NCI-H146 treated with DMSO at 0.1 percent for 48 hours (cell line): Measurements from ENCODE around the gene SON.
A peak's percentile ranks its signal among the peaks of the same experiment; 100 is the strongest.
"Not testable (repeated sequence)": the region's sequence is repeated elsewhere in the genome, so short reads cannot be mapped to it uniquely, and the experiment has no call there.

Experiments used
- DNase-seq: peaks from one replicate; lab custom pipeline; 2025; ENCODE audit not compliant: unreplicated experiment; lab: John Stamatoyannopoulos, UW

SON gene, protein sequence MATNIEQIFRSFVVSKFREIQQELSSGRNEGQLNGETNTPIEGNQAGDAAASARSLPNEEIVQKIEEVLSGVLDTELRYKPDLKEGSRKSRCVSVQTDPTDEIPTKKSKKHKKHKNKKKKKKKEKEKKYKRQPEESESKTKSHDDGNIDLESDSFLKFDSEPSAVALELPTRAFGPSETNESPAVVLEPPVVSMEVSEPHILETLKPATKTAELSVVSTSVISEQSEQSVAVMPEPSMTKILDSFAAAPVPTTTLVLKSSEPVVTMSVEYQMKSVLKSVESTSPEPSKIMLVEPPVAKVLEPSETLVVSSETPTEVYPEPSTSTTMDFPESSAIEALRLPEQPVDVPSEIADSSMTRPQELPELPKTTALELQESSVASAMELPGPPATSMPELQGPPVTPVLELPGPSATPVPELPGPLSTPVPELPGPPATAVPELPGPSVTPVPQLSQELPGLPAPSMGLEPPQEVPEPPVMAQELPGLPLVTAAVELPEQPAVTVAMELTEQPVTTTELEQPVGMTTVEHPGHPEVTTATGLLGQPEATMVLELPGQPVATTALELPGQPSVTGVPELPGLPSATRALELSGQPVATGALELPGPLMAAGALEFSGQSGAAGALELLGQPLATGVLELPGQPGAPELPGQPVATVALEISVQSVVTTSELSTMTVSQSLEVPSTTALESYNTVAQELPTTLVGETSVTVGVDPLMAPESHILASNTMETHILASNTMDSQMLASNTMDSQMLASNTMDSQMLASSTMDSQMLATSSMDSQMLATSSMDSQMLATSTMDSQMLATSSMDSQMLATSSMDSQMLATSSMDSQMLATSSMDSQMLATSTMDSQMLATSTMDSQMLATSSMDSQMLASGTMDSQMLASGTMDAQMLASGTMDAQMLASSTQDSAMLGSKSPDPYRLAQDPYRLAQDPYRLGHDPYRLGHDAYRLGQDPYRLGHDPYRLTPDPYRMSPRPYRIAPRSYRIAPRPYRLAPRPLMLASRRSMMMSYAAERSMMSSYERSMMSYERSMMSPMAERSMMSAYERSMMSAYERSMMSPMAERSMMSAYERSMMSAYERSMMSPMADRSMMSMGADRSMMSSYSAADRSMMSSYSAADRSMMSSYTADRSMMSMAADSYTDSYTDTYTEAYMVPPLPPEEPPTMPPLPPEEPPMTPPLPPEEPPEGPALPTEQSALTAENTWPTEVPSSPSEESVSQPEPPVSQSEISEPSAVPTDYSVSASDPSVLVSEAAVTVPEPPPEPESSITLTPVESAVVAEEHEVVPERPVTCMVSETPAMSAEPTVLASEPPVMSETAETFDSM (N-terminal part only)

DNA sequence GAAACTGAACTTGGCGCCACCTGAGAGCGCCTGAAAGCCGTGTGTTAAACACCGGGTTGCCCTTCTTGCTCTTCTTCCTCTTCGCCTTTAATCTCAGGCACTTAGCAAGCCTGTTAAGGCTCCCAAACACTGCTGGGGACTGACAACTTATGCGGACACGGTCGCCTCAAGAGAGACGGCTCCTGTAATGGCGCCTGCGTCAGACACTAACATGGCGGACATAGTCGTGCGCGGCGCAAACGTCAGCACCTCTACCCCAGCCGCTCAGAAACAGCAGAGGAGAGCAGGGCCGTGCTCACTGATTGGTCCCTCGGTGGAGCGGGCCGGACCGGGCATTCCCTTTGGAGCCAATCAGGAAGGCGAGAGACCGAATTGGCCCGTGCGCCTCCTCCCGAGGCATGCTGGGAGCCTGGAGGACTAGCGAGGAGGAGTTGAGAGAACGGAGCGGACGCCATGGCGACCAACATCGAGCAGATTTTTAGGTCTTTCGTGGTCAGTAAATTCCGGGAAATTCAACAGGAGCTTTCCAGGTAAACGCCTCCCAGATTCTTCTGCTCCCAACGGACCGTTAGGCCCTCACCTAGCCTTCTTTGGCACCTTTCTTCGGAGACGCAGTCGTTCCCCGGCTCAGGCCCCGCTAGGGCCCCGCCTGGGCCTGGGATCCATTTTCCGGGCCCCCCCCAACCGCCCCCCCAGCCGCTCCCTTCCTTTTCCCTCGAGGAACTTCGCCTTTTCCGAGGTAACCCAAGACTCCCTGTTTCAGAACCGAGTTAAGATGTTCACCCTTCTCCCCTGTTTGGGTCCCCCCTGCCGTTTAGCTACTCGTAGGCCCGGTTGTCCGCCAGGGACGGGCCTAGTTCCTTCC lies at the start of gene SON:
Gene SON, plus strand, starts transcription at position 399 of the 865 bp plus-strand sequence. Its CDS starts 55 bp downstream, at position 454.
- DNase-seq = peak; percentile 90

DNA sequence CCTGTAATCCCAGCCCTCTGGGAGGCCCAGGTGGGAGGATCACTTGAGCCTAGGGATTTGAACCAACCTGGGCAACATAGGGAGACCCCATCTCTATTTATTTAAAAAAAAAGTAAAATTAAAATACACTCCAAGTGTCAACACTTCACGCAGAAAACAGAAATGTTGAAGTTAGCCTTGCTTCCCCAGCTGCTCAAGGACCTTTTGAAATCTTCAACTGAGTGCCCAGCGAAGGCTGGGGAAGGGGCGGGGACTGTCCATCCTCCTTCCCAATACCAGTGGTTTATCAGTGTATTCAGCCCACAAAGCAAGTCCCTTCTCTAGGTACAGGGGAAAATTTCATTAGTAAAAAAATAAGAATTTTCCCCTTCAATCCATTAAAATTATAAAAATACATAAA lies 49.1 kb upstream of the SON start:
- no peak for DNase-seq

DNA sequence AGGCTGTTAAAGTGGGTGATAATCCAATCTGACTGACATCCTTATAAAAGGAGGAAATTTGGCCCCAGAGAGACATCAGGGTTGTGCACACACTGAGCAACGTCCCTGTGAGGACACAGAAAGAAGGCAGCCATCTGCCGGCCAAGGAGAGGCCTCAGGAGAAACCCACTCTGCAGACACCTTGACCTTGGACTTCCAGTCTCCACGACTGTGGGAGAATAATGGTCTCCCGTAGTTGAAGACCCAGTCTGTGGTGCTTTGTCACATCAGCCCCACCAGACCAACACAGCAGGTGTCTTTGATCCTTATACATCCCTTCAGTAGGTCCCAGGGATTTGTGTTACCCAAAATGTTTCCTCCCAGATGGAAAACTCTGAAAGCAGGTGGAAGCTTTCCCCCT lies 47.1 kb upstream of the SON start:
- no peak for DNase-seq

DNA sequence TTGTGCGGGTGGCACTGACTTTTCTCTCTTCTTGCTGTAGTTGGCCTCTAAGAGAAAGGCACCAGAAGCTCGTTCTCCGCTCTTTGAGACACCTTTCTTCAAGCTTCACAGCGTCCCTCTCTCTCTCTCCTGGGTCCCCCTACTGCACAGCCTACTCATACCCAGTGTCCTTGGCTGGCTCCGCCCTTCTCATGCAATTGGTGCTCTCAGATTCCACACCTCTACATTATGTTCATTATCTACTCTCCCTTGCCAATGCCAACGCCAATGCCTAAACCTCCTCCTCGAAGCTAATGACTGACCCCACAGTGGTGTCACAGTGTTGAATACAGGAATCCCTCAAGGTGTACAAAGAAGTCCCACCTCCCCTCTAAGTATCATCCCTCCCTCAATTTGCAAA lies 46.5 kb upstream of the SON start:
- no peak for DNase-seq

DNA sequence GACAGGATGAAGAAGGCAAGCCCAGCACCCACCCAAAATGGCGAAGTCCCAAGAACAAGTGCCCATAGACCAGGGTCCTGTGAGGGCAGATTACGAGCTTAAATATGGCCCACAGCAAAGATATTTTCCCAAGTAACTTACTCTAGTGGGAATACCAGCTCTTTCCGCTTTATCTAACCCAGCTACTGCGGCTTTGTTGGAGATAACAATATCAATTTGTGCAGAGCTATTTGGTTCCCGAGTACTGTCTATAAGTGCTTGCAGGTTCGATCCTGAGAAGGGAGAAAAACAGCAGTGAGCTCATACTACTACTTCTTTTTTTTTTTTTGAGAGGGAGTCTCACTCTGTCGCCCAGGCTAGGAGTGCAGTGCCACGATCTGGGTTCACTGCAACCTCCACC lies 37.0 kb upstream of the SON start:
- no peak for DNase-seq

DNA sequence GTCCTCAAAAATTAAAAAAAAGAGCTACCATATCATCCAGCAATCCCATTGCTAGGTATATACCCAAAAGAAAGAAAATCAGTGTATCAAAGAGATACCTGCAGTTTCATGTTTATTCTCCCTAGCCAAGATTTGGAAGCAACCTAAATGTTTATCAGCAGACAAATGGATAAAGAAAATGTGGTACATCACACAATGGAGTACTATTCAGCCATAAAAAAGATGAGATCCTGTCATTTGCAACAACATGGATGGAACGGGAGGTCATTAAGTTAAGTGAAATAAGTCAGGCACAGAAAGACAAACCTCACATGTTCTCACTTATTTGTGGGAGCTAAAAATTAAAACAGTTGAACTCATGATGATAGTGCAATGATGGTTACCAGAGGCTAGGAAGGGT lies 35.8 kb upstream of the SON start:
- DNase-seq = not testable (repeated sequence)

DNA sequence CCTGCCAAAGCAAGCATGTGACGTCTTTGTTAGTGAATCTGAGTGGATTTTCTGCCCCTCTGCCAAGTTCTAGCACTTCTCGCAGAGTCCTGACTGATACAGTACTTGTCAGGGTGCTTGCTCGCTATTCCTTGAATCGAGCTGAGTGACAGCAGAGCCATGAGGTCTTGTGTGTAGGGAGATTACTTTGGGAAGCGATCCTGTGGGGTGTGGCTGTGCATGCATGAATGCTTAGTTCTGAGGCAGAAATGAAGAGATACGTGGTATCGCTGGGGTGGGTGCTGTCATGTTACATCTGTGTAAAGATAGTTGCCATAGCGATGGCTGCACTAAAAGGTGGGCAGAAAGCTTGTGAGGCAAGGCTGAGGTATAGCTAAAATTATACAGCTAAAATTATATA lies 32.0 kb upstream of the SON start:
- no peak for DNase-seq

DNA sequence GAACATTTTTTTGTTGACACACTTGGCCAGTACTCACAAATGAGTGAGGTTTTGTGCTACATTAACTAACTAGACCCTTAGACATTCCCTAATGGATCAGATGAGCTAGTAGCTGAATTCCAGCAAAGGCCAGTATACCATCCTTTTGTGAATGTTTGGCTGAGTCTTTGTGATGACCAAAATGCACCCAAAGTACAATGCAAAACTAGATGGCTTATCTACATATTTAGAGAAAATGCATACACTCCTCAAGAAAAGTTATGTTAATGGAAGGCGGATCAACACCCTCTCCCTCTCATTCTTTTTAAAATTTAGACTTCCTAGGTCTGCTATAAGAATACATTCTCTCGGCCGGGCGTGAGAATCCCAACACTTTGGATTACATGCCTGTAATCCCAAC lies 31.2 kb upstream of the SON start:
- no peak for DNase-seq

DNA sequence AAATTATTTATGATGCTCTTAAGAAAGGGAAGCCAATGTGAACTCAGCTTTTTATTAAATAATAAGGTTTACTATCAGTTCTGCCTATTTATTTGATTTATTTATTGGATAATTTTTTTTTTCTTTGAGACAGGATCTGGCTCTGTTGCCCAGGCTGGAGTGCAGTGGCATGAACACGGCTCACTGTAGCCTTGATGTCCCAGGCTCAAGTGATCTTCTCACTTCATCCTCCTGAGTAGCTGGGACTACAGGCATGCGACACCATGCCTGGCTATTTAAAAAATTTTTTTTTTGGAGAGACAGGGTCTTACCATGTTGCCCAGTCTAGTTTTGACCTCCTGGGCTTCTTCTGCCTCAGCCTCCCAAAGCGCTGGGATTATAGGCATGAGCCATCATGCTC lies 30.4 kb upstream of the SON start:
- DNase-seq = no peak

DNA sequence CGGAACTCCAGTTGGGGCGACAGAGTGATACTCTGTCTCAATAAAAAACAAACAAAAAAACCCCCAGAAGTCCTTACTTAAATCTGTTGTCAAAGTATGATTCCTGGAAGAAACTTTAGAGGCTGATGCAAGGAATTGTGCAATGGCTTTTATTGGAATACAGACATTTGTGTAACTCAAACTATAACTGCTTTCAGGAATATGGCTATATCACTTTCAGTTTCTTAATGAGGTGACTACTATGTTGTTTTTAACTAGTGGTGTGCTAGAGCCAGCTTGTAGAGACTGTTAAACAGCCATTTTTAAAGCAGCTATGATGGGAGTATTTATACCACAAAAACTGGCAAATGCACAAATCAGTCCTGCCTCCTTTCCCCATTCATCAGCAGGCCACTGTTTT lies 28.6 kb upstream of the SON start:
- DNase-seq = no peak

DNA sequence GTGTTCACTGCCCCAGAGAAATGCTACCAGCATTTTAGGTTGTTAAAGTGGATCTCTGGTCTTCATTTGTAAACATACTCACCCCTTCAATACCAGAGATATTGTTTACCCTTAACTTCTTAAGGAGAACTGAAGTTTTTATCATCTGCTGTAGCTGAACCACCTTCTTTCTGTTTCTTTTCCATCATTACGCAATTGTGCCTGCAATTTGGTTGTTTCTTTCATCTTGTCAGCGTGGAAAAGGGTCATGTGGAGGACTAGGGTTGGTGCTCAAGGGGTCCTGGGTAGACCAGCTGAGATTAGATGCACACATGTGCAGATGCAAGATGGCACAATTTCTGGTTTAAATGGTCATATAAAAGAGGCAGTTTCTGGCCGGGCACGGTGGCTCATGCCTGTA lies 23.9 kb upstream of the SON start:
- DNase-seq = no peak

DNA sequence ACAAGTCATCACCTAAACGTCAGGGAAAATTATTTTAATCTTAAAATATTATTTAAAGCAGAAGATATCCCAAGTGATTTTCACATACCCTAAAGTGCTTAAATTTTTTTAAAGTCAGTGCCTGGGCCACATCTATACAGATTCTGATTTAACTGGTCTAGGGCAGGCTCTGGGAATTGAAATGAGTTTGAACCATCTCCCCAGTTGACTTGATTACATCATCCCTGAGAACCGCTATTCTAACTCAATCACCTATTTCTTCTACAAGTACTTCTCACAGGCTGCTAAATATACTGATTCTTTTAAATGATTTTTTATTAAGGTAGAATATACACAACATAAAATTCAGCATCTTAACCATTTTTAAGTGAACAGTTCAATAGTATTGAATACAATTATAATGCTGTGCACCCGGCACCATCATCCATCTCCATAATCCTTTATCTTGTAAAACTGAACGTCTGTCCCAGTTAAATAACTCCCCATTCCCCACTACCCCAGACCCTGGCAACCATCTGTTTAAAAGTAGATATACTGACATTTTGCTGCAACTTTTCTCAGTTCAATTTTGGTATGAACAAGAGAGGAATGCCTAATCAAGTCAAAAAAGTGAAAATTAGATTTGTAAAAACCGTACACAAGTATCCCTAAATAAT lies 20.4 kb upstream of the SON start:
- DNase-seq = no peak

DNA sequence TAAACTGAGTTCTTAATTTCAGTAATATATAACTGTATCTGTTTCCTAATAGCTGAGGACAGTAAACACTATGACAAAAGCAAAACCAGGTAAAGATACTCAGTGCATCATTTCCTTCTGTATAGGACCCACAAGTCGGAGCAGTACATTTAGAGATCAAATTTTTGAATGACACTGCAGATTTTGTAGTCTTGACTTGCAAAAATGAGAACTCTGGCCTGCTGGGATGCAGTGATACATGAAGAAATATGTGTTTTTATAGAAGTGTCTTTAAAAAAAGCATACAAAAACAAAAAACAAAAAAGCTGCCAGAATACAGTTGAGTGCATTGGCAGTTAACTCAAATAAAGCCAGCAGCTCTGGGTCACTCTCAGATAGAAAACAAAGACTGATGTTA lies 19.9 kb upstream of the SON start:
- DNase-seq = no peak

DNA sequence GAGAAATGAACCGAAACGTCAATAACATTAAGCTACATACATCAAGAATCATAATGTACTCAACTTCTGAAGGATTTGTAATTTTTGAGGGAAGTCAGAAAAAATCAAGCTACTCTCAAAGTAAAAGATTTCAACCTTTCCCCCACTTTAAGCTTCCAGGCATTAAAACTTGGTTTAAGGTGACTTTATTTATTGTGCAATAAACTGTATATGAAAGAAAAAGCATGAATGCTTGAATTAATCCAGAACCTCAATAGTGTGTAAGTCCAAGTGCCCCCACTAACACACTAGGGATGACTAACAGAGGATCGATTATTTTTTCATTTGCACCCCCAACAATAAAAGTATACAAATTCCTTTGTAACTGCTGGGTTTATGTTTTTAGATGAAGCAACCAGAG lies 11.8 kb upstream of the SON start:
- DNase-seq = no peak

DNA sequence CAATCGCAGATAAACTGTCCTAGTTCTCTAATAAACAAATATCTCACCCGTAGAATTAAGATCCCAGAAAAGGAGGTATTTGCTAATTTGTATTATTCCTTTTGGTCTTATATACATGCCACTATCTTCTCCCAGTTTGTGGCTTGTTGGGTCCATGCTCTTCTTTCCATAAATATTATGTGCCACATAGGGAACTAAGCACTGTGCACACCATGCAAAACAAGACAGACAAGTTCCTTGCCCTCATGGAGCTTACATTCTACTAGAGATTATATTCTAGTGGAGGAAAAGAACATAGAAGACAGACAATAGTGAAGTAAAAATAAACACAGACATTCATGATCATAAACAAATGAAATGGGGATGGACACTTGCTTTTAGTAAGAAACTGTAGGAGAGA lies 5.6 kb upstream of the SON start:
- DNase-seq = no peak

DNA sequence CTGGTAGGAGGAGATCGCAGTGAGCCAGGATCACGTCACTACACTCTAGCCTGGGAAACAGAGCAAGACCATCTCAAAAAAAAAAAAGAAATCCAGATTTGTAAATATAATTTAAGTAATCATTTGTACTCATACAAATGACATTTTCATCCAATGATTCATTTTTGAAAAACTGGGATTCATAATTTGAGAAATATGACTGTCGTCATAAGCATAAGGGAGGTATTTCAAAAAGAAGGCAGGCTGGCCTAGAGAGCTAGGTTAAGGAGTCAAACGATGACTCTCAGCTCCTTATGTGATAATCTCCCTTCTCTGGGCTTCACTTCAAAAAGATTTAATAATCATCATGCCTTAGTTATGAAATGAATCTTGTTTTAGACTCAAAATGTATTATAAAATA lies 3.2 kb upstream of the SON start:
- no peak for DNase-seq

DNA sequence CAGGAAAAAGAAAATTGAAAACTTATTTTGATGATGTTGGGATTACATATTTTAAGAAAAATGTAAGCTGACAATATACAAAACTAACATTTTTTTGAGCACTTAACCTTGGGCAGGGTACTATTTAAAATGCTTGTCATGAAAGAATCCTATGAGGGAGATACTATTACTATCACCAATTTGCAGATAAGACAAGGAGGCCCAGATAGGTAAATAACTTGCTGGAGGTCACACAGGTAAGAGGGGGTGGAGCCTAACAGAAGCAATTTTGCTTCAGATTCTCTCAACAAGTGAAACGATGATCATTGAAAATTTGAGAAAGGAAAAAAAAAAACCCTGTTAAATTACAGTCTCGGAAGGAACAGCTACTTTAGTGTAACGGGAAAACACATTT lies 2.1 kb upstream of the SON start:
- DNase-seq = no peak

DNA sequence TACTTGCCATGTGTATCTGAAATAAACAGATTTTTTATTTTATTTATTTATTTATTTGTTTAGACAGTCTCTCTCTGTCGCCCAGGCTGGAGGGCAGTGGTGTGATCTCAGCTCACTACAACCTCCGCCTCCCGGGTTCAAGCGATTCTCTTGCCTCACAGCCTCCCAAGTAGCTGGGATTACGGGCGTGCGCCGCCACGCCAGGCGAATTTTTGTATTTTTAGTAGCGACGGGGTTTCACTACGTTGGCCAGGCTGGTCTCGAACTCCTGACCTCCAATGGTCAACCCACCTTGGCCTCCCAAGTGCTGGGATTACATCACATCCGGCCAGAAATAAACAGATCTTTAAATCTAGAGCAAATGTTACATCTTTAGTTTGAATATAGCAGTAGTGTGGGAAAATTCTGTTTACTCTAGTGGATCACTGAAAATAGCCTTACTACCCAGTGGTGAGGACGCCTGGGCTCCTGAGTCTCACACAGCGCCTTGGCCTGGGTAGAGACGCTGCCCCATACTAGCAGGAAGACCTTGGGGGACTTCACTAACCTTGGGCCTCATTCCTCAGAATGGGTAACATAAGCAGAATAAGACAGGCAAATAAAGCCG lies 1.6 kb upstream of the SON start:
- no peak for DNase-seq
